Umbilical cord (tissue), 2 donors: ENCODE measurements around the gene INHBB. TPM values are rescaled to one million over a fixed set of nuclear protein-coding genes. Genes with fewer than 3 reads are reported as not detected.
A peak's percentile ranks its signal among the peaks of the same experiment; 100 is the strongest.

Experiments used
- DNase-seq: peaks from one replicate; pipeline ENCODE4 v3.0.0-alpha.2; 2015; ENCODE audit warnings: low spot score
- total RNA-seq: library from RNA; depleted of rRNA; stranded (reverse); fragments of >200 nt; gene quantifications from one replicate; pipeline ENCODE4 v1.2.3, GENCODE V29; 2014; ENCODE audit warnings: low replicate concordance; ENCODE audit not compliant: insufficient read depth

The INHBB gene
- total RNA-seq, 1 donor from 2014 or later, result 6.3 TPM

DNA sequence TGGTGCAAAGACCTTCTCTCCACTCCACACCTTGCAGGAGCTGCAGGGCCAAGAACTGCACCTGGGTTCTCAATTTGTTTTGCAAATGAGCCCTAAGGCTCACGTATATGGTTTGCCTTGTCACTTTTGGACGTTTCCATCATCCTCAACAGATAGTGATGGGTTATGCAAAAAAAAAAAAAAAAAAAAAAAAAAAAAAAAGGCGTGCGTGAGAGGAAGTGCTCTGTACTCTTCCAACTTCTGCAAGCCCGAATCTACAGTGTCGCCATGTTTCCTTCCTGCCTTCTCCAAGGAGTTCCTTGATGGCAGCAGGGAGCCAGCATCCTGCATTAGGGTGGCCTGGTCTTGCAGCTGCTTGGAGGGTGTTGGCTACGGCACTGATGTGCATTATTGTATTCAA, 4.0 kb upstream of the INHBB start:
- DNase-seq, result no peak

GRCh38 chr2:120342446-120342845, 3.5 kb upstream of the INHBB start:
- DNase-seq, result no peak

- DNase-seq, result no peak
Measured at GRCh38 chr2:120343100-120343432, 2.9 kb upstream of the INHBB start.

DNA sequence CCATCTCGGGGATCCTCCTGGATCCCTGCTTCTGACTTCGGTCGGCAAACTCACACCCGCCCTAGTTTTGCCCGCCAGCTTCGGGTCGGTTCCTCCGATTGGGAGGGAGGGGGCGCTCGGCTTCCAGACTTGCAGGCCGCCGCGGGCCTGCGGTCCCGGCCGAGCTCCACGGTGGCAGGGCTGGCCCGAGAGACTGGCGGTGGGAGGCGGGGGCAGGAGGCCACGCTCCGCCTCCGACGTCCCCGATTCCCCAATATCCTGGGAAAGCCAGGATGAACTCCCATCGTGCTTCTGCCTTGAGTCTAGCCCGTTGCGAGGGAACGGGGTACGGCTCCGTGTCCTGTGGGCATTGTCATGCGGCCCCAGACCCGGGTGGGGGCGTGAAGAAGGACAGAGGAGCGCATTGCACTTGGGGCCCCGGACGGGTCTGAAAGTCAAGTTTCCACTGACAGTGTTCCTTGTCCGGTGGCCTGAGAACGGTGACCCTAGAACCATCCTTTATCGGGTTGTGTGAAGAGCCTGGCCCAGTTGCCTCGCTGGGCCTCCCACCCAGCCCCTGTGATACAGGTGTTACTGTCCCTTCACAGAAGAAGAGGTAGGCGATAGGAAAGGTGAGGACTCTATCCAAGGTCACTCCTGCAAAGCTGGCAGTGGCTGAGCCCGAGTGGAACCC, 2.4 kb upstream of the INHBB start:
- DNase-seq, result peak; percentile 77

GRCh38 chr2:120344214-120344975, 1.5 kb upstream of the INHBB start:
- peak; percentile 12 for DNase-seq

DNA sequence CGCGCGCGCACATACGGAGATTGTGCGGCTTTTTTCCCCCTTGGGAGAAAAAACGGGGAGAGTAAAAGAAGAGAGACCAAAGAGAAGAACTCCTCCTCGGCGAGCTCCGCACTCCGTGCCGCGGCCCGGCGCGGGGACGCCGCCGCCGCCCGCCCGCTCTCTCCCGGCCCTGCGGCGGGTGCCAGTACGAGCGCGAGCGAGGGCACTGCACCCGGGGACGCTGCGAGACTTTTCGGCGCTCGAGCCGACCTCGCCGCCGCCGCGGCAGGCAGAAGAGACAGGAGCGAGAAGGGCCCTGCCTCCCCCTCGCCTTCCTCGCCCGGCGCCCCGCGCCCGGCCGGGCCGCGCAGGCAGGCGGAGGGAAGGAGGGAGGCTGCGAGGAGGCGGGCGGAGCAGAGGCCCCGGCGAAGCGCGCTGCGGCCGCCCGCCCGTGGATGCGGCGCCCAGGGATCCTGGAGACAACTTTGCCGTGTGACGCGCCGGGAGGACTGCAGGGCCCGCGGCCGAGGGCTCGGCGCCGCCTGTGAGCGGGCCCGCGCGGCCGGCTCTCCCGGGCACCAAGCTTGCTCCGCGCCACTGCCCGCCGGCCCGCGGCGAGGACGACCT, 857 bp upstream of the INHBB start:
- peak; percentile 11 for DNase-seq

DNA sequence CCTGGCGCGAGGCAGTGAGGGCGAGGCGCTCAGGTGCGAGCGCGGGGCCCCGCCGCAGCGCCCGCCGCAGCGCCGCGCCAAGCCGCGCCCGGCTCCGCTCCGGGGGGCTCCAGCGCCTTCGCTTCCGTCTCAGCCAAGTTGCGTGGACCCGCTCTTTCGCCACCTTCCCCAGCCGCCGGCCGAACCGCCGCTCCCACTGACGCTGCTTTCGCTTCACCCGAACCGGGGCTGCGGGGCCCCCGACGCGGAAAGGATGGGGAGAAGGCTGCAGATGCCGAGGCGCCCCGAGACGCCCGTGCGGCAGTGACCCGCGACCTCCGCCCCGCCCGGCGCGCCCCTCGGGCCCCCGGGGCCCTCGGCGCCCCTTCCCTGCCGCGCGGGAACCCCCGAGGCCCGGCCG, 328 bp upstream of the INHBB start:
- DNase-seq, result no peak

GRCh38 chr2:120346667-120347358, 877 bp downstream of the INHBB start:
- DNase-seq, result no peak

DNA sequence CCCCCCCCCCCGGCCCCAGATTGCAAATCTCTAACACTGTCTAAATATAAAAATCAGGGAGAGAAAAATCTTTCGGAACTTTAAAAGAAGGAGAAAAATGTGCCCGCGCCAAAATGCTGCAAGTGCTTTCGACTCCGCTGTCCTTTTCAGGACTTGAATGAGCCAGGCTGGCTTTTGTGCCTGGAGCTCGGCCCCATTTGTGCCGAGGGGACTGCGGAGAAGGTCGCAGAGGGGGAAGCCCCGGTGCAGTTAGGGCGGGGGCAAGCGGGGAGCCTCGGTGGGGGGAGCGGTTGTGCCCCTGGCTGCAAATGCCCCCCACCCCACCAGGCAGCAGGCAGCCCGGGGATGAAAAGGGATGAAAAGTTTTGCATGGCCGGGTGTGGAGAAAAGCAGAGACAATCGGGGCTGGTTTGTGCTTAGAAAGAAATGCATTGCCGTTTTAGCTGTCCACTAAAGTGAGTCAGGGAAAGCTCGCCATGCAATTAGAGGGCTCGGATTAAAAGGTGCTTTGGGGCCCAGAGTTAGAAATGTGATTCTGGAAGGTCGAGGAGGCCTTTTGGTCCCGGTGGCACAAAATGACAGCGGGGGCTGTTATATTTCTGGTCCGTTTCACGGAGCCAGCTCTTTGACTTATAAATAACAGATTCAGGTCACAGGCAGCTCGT, 1.6 kb downstream of the INHBB start:
- peak; percentile 33 for DNase-seq

- DNase-seq, result no peak
Measured at GRCh38 chr2:120348134-120348736, 2.3 kb downstream of the INHBB start.

DNA sequence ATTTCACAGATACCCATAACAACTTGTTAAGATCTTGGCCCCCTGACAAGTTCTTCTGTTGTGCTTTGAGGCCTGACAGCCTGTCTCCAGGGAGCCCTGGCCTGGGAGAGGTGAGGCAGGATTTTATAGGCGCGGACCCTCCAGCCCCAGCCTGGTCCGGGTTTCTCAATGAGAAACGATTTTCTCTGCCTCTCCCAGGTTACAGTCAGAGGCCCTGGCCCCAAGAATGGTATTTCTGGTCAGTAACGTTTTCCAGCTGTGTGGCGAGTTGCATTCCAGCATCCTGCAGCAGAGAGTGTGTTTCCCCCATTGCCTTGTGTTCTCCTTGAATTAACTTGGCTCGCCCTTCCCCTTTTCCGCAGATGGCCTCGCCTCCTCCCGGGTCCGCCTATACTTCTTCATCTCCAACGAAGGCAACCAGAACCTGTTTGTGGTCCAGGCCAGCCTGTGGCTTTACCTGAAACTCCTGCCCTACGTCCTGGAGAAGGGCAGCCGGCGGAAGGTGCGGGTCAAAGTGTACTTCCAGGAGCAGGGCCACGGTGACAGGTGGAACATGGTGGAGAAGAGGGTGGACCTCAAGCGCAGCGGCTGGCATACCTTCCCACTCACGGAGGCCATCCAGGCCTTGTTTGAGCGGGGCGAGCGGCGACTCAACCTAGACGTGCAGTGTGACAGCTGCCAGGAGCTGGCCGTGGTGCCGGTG, 3.0 kb downstream of the INHBB start:
- DNase-seq, result no peak

GRCh38 chr2:120349440-120349921, 3.5 kb downstream of the INHBB start:
- no peak for DNase-seq

DNA sequence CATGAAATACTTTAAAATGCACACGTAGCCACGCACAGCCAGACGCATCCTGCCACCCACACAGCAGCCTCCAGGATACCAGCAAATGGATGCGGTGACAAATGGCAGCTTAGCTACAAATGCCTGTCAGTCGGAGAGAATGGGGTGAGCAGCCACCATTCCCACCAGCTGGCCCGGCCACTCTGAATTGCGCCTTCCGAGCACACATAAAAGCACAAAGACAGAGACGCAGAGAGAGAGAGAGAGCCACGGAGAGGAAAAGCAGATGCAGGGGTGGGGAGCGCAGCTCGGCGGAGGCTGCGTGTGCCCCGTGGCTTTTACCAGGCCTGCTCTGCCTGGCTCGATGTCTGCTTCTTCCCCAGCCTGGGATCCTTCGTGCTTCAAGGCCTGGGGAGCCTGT, 4.1 kb downstream of the INHBB start:
- no peak for DNase-seq

DNA sequence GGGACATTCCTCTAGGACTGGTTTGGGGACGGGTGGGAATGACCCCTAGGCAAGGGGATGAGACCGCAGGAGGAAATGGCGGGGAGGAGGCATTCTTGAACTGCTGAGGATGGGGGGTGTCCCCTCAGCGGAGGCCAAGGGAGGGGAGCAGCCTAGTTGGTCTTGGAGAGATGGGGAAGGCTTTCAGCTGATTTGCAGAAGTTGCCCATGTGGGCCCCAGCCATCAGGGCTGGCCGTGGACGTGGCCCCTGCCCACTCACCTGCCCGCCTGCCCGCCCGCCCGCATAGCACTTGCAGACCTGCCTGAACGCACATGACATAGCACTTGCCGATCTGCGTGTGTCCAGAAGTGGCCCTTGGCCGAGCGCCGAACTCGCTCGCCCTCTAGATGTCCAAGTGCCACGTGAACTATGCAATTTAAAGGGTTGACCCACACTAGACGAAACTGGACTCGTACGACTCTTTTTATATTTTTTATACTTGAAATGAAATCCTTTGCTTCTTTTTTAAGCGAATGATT, 4.9 kb downstream of the INHBB start:
- DNase-seq, result no peak

GRCh38 chr2:120352696-120353590, 7.0 kb downstream of the INHBB start:
- no peak for DNase-seq

DNA sequence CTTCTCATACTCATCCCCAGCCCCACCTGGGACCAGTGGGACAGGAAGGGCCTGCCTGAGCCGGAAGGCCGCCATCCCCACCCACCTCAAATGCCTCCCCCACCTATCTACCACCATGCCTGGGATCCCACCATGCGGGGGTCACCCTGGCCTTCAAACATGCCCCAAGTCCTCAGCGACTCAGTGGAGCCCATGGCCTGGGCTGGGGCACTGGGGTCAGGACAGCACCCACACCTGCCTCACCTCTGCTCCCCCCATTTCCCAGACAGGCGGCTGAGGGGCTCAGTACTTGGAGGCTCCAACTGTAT, 7.6 kb downstream of the INHBB start:
- DNase-seq, result no peak

DNA sequence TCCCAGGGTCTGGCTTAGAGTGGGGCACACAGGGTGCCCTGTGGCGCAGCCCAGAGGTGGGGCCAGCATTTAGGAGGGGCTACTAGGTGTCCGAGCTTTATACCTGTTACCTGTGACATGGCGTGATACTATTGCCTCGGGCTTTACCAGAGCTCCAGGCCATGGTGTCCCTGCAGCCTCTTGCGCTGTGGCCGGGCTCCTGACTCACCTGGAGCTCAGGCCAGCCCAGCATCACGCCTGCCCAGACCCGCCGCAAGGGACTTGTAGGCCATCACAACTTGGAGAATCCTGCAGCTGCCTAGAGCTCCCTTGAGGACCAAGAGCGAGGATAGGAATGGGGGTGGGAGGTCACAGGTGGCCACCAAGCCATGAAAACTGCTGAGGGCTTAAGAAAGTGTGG, 8.0 kb downstream of the INHBB start:
- DNase-seq, result no peak

GRCh38 chr2:120354467-120354866, 8.5 kb downstream of the INHBB start:
- no peak for DNase-seq

DNA sequence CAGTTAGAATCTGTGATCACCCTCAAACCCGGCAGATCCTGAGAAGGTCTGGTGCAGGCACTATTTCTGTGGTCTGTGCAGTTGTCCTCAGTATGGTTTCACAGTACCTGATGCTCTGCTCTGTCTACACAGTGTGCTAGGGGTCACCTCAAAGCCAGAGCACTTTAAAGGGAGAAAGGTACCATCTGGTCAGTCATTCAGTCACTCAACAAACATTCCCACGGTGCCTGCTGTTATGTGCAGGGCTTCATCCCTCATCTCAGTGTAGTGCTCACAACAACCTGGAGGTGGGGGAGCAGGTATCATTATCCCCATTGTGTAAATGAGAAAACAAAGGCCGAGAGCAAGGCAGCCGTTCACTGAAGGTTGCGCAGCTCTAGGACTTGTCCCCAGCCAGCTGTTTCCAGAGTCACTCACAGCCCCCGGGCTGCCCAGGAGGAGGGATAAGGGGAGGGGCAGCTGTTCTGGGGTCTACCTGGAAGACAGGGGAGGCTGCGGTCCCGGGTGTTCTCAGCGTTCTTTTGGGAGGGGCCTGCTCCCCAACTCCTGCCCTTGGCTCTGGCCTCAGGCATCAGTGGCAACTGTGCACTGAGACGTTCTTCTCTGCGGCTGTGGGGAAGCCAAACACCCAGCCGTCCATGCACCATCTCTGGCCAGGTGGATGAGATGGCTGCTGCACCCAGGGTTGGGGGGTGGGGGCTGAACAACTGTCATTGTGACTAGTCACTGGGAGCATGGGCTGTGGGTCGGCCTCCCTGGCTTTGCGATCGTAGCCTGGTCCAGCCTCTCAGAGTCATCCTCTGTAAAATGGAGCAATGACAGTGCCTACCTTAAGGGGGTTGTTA, 9.2 kb downstream of the INHBB start:
- no peak for DNase-seq
